Stimulated activated CD4-positive, alpha-beta T cell treated with anti-CD3 and anti-CD28 coated beads, Interleukin-4, amount 100 ng/mL, for 4 hours (primary cell): ENCODE results near the gene STK4.

Experiments
- DNase-seq, 2 experiments: peaks; one replicate each; pipeline ENCODE4 v3.0.0-alpha.2; 2020

STK4 gene

GRCh38 chr20:45091366-45091765, 125.1 kb downstream of the STK4 start:
- DNase-seq, result no peak

GRCh38 chr20:45092898-45093297, 126.6 kb downstream of the STK4 start:
- no peak for DNase-seq

- no peak for DNase-seq
These were observed 127.9 kb downstream of the STK4 start for GRCh38 chr20:45094201-45094600.

- no peak for DNase-seq
These were observed 128.7 kb downstream of the STK4 start for GRCh38 chr20:45094864-45095574.

- peak; percentile 38 to 44 for DNase-seq
These were observed 129.5 kb downstream of the STK4 start for GRCh38 chr20:45095805-45096238.

- DNase-seq, result no peak
These were observed 130.5 kb downstream of the STK4 start for GRCh38 chr20:45096781-45097180.

- DNase-seq, result peak; percentile 24 to 34
These were observed 131.3 kb downstream of the STK4 start for GRCh38 chr20:45097485-45098102.

GRCh38 chr20:45098103-45098773, 131.9 kb downstream of the STK4 start:
- peak in 1 of 2 experiments; percentile 11 for DNase-seq

GRCh38 chr20:45100563-45101245, 134.4 kb downstream of the STK4 start, which contains the start of gene KCNS1:
TSS of gene KCNS1 (minus strand) at chr20:45101127. CDS start at chr20:45099236, 1,891 bp downstream.
- DNase-seq, result no peak

GRCh38 chr20:45101333-45101850, 135.1 kb downstream of the STK4 start:
- DNase-seq, result no peak

- DNase-seq, result no peak
These were observed 136.8 kb downstream of the STK4 start for GRCh38 chr20:45103072-45103471.

GRCh38 chr20:45104786-45105185, 138.5 kb downstream of the STK4 start:
- no peak for DNase-seq

- DNase-seq, result no peak
These were observed 139.0 kb downstream of the STK4 start for GRCh38 chr20:45105317-45105716.

GRCh38 chr20:45109634-45110033, 143.3 kb downstream of the STK4 start:
- DNase-seq, result no peak

GRCh38 chr20:45110301-45110700, 144.0 kb downstream of the STK4 start:
- DNase-seq, result no peak

GRCh38 chr20:45111285-45111684, 145.0 kb downstream of the STK4 start:
- no peak for DNase-seq

GRCh38 chr20:45111799-45112471, 145.6 kb downstream of the STK4 start:
- no peak for DNase-seq

- no peak for DNase-seq
These were observed 146.4 kb downstream of the STK4 start for GRCh38 chr20:45112754-45113153.

GRCh38 chr20:45113865-45114264, 147.6 kb downstream of the STK4 start:
- DNase-seq, result no peak

- no peak for DNase-seq
These were observed 148.4 kb downstream of the STK4 start, which contains the start of gene WFDC5 for GRCh38 chr20:45114465-45115385. TSS of gene WFDC5 (minus strand) at chr20:45115174. CDS start at chr20:45115083, 91 bp downstream.

GRCh38 chr20:45115386-45115774, 149.1 kb downstream of the STK4 start:
- DNase-seq, result no peak
